GM20000 (cell line): ENCODE results near the gene CSMD2.

Source experiments
- DNase-seq: peaks from one replicate; pipeline ENCODE4 v3.0.0; 2012; ENCODE audit warnings: low spot score
- CTCF ChIP-seq: IDR thresholded peaks from 2 replicates; pipeline ENCODE4 v1.5.1; 2012; ENCODE audit warnings: mild to moderate bottlenecking, control low read depth; ENCODE audit errors: extremely low read depth, missing control alignments

CSMD2 gene

GRCh38 chr1:34054920-34055319 lies 110.1 kb downstream of the CSMD2 start:
- TF ChIP-seq CTCF, result no peak
- no peak for DNase-seq

GRCh38 chr1:34053660-34054059 lies 111.4 kb downstream of the CSMD2 start:
- no peak for DNase-seq
- no peak for TF ChIP-seq CTCF

GRCh38 chr1:34052565-34052964 lies 112.5 kb downstream of the CSMD2 start:
- no peak for TF ChIP-seq CTCF
- DNase-seq, result no peak

GRCh38 chr1:34050709-34051485 lies 114.1 kb downstream of the CSMD2 start:
- no peak for DNase-seq
- no peak for TF ChIP-seq CTCF

- no peak for TF ChIP-seq CTCF
Observed at GRCh38 chr1:34049994-34050393, 115.0 kb downstream of the CSMD2 start.

GRCh38 chr1:34049477-34049876 lies 115.6 kb downstream of the CSMD2 start:
- no peak for TF ChIP-seq CTCF
- DNase-seq, result no peak

More at GRCh38 chr1:34049994-34050393, 115.0 kb downstream of the CSMD2 start:
- DNase-seq, result no peak

GRCh38 chr1:34037856-34038255 lies 127.2 kb downstream of the CSMD2 start:
- no peak for TF ChIP-seq CTCF
- DNase-seq, result no peak
